CD14-positive monocyte (primary cell): ENCODE results near the gene RYR3. TPM values are rescaled to one million over a fixed set of nuclear protein-coding genes. Genes with fewer than 3 reads are reported as not detected.

ENCODE experiments used
- DNase-seq, 3 donors: peaks; one replicate each; pipeline ENCODE4 v3.0.0-alpha.2; 2011 to 2022
- H2AFZ ChIP-seq: 2 replicates; pipeline ENCODE4 v1.6.0; 2012; ENCODE audit warnings: mild to moderate bottlenecking, low read depth, low read length, inconsistent platforms; ENCODE audit not compliant: insufficient read depth, poor library complexity, severe bottlenecking
- H3K27ac ChIP-seq, 2 donors: 1 replicate in 1 of 2; 2 replicates in 1 of 2; pipeline ENCODE4 v1.5.1; 2012 to 2013; ENCODE audit warnings: low read length in 2 of 2, control low read depth in 1 of 2, inconsistent platforms in 1 of 2, low read depth in 1 of 2, mild to moderate bottlenecking in 1 of 2
- H3K27me3 ChIP-seq, 2 donors: one replicate each; pipeline versions ENCODE4 v1.6.0 to v1.6.1; 2011 to 2013; ENCODE audit warnings: low read length in 2 of 2; ENCODE audit not compliant: control insufficient read depth in 2 of 2, insufficient read depth in 2 of 2
- H3K36me3 ChIP-seq, 2 donors: replicated peaks in 1 of 2; 1 replicate in 1 of 2; 2 replicates in 1 of 2; pipeline versions ENCODE4 v1.5.1 to v1.6.1; 2012 to 2013; ENCODE audit warnings: low read length in 2 of 2, control low read depth in 1 of 2, inconsistent platforms in 1 of 2, mild to moderate bottlenecking in 1 of 2; ENCODE audit not compliant: insufficient read depth in 2 of 2, control insufficient read depth in 1 of 2
- H3K4me1 ChIP-seq, 2 donors: 1 replicate in 1 of 2; 2 replicates in 1 of 2; pipeline versions ENCODE4 v1.5.1 to v1.6.1; 2012 to 2013; ENCODE audit warnings: low read length in 2 of 2, control low read depth in 1 of 2, inconsistent platforms in 1 of 2, mild to moderate bottlenecking in 1 of 2, moderate library complexity in 1 of 2; ENCODE audit not compliant: insufficient read depth in 2 of 2, control insufficient read depth in 1 of 2
- H3K4me2 ChIP-seq: replicated peaks from 2 replicates; pipeline ENCODE3; 2012; ENCODE audit warnings: low read length, moderate library complexity, mild to moderate bottlenecking; ENCODE audit not compliant: poor library complexity, severe bottlenecking; ENCODE audit errors: extremely low read depth
- H3K4me3 ChIP-seq, 3 experiments: fragments of 200-600 bp in 1 of 3; sonication (generic) in 1 of 3; replicated peaks in 1 of 3; 1 replicate in 2 of 3; 2 replicates in 1 of 3; pipeline ENCODE4 v1.5.1; 2011 to 2013; ENCODE audit warnings: low read length in 3 of 3, mild to moderate bottlenecking in 3 of 3, control low read depth in 2 of 3, low read depth in 2 of 3, inconsistent platforms in 1 of 3, moderate library complexity in 1 of 3
- H3K79me2 ChIP-seq: 2 replicates; pipeline ENCODE4 v1.6.0; 2012; ENCODE audit warnings: mild to moderate bottlenecking, control low read depth, inconsistent platforms, low read length, moderate library complexity; ENCODE audit not compliant: insufficient read depth
- H3K9ac ChIP-seq: 2 replicates; pipeline ENCODE4 v1.6.0; 2017; ENCODE audit warnings: low read length, mild to moderate bottlenecking; ENCODE audit not compliant: insufficient read depth, poor library complexity, severe bottlenecking
- H3K9me3 ChIP-seq, 2 donors: replicated peaks in 1 of 2; 1 replicate in 1 of 2; 2 replicates in 1 of 2; pipeline versions ENCODE4 v1.5.1 to v1.6.1; 2012 to 2013; ENCODE audit warnings: low read length in 2 of 2, control low read depth in 1 of 2; ENCODE audit not compliant: control insufficient read depth in 1 of 2, insufficient read depth in 1 of 2
- H4K20me1 ChIP-seq: 2 replicates; pipeline ENCODE4 v1.6.0; 2012; ENCODE audit warnings: mild to moderate bottlenecking, low read length, control low read depth, moderate library complexity; ENCODE audit not compliant: insufficient read depth
- H3K27ac Mint-ChIP-seq, 7 donors: one replicate each; pipeline ENCODE4 v1.8.0; 2020; ENCODE audit warnings: mild to moderate bottlenecking in 7 of 7, mixed read lengths in 7 of 7, moderate library complexity in 6 of 7, inconsistent platforms in 2 of 7
- H3K27me3 Mint-ChIP-seq, 3 donors: one replicate each; pipeline ENCODE4 v1.8.0; 2021 to 2022; ENCODE audit warnings: low read depth in 3 of 3, mild to moderate bottlenecking in 3 of 3, mixed read lengths in 3 of 3, moderate library complexity in 3 of 3, inconsistent platforms in 1 of 3
- H3K36me3 Mint-ChIP-seq, 2 donors: one replicate each; pipeline ENCODE4 v1.8.0; 2020; ENCODE audit warnings: mixed read lengths in 2 of 2, inconsistent platforms in 1 of 2, mild to moderate bottlenecking in 1 of 2
- H3K4me1 Mint-ChIP-seq: one replicate; pipeline ENCODE4 v1.8.0; 2020; ENCODE audit warnings: mild to moderate bottlenecking, mixed read lengths
- H3K4me3 Mint-ChIP-seq, 2 donors: one replicate each; pipeline ENCODE4 v1.8.0; 2020; ENCODE audit warnings: mild to moderate bottlenecking in 2 of 2, mixed read lengths in 2 of 2, moderate library complexity in 1 of 2
- H3K9me3 Mint-ChIP-seq, 7 donors: one replicate each; pipeline ENCODE4 v1.8.0; 2020 to 2022; ENCODE audit warnings: mixed read lengths in 7 of 7, mild to moderate bottlenecking in 6 of 7, moderate library complexity in 6 of 7, inconsistent platforms in 2 of 7
- CTCF ChIP-seq: fragments of 200-600 bp; IDR thresholded peaks from one replicate; pipeline ENCODE4 v1.8.0; 2022; ENCODE audit warnings: antibody characterized with exemption, mild to moderate bottlenecking
- WGBS: methylation state at CpG from one replicate; pipeline ENCODE4 v1.1.5; 2013; ENCODE audit warnings: missing lambda C conversion rate; ENCODE audit not compliant: insufficient coverage; 5-methylcytosine and 5-hydroxymethylcytosine counted together
- intact Hi-C, 2 donors: fragments of 100-400 bp; cut with micrococcal nuclease; formaldehyde crosslinking; loops; one replicate each; pipeline versions ENCODE4 v1.15.0 to v1.15.1; 2023
- polyA plus RNA-seq, 3 donors: library from polyadenylated mRNA; depleted of rRNA in 1 of 3; unstranded in 2 of 3; stranded (reverse) in 1 of 3; fragments of 300-500 nt in 2 of 3; fragments of >200 nt in 1 of 3; fragmentation: Illumina TruSeq in 2 of 3; gene quantifications; 1 replicate in 2 of 3; 2 replicates in 1 of 3; pipeline ENCODE4 v1.2.3, GENCODE V29; 2012 to 2021

RYR3 gene
- polyA plus RNA-seq, 3 donors = not detected

DNA sequence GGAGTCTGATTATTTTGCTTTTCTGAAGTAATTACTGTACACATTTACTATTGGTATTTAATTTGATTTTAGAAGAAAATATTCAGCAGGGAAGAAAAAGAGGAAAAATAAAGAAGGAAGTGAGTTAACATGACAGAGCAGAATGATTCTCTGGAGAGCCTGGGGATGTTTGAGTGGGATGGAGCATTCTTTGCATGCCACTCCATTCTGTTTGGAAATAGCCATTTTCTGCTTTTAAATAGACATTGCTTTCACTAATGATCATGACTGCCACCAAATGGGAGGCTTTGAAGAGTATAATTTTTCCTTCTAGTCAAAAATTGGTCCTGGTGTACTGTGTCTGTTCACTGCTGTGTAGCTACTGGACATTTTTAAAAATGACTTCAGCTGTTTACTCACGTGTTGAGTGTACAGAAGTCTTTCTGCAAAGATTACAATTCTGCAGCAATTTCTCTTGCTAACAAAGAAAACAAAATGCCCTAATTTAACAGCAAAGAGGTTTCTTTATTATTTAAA lies 196.1 kb downstream of the RYR3 start:
- no CpG with 5 or more reads among the region's 1 CpG for WGBS
- H3K9me3 ChIP-seq = no peaks in the 10 kb centered on the region
- H3K4me1 ChIP-seq = no peaks in the 10 kb centered on the region
- no peak overlapping the region for H3K27ac Mint-ChIP-seq
- no peak for TF ChIP-seq CTCF
- H4K20me1 ChIP-seq = no peaks in the 10 kb centered on the region
- no peaks in the 10 kb centered on the region for H3K36me3 Mint-ChIP-seq
- H3K79me2 ChIP-seq = no peaks in the 10 kb centered on the region
- H3K36me3 ChIP-seq = no peaks in the 10 kb centered on the region
- no peak overlapping the region for H3K4me3 ChIP-seq
- H2AFZ ChIP-seq = no peak overlapping the region
- H3K27ac ChIP-seq = no peak overlapping the region
- no peaks in the 10 kb centered on the region for H3K27me3 ChIP-seq
- DNase-seq = no peak
- no peak overlapping the region for H3K4me3 Mint-ChIP-seq
- H3K27me3 Mint-ChIP-seq = peaks cover 0 to 4% (median 2%) of the 10 kb centered on the region in 3 donors
- no peaks in the 10 kb centered on the region for H3K4me1 Mint-ChIP-seq
- intact Hi-C loops = no loop called here
- H3K4me2 ChIP-seq = no peak overlapping the region
- H3K9me3 Mint-ChIP-seq = peaks cover 0 to 3% (median 0%) of the 10 kb centered on the region in 7 donors
- H3K9ac ChIP-seq = no peak overlapping the region

DNA sequence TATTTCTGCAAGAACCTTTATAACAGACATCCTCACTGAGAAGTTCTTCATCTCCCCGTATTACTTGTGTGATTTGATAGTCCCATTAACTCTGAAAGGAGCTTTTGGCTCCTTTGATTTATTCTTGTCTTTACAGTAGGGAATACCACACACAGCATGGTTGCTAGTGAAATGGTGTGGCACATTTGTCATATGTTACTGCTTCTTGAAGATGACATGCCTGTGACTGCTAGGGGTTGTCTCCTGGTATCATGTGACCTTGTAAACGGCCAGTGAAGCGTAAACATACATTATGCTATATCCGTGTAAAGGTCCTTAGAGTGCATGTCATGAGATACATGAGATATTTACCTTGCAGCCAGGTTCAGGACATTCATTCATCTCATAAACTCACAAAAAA lies 197.9 kb downstream of the RYR3 start:
- Histone ChIP-seq H2AFZ (no peak overlapping the region), H3K4me2 (no peak overlapping the region), H3K79me2 (no peaks in the 10 kb centered on the region), H3K27me3 (no peaks in the 10 kb centered on the region), H3K4me1 (no peaks in the 10 kb centered on the region), H3K27ac (no peak overlapping the region), H3K4me3 (no peak overlapping the region), H3K9me3 (no peaks in the 10 kb centered on the region), H3K9ac (no peak overlapping the region), H4K20me1 (no peaks in the 10 kb centered on the region), H3K36me3 (no peaks in the 10 kb centered on the region)
- DNase-seq = no peak
- peaks cover 0 to 2% (median 0%) of the 10 kb centered on the region in 7 donors for H3K9me3 Mint-ChIP-seq
- intact Hi-C loops = no loop called here
- no peaks in the 10 kb centered on the region for H3K4me1 Mint-ChIP-seq
- no peaks in the 10 kb centered on the region for H3K36me3 Mint-ChIP-seq
- H3K4me3 Mint-ChIP-seq = no peak overlapping the region
- H3K27me3 Mint-ChIP-seq = peaks cover 0 to 4% (median 0%) of the 10 kb centered on the region in 3 donors
- WGBS = no CpG with 5 or more reads among the region's 4 CpGs
- H3K27ac Mint-ChIP-seq = no peak overlapping the region
- no peak for TF ChIP-seq CTCF
